IMR-90 (cell line): ENCODE data around the gene PKHD1. TPM values are rescaled to one million over a fixed set of nuclear protein-coding genes. Genes with fewer than 3 reads are reported as not detected.

Experiments
- ATAC-seq: fragments of 200-7000 bp; cut with Tn5 transposase; 2 replicates; pipeline ENCODE4 v1.9.1; 2020; ENCODE audit warnings: low read depth, mild to moderate bottlenecking, moderate library complexity
- BruUV-seq: library from RNA; stranded (reverse); fragments of 400-500 nt; replicated peaks from 2 replicates; lab custom pipeline; 2021; lab: Mats Ljungman, UMichigan
- CTCF ChIA-PET: fragments of 300-600 bp; formaldehyde crosslinking; extraction: SDS; loops from one replicate; lab custom pipeline; 2021; ENCODE audit warnings: antibody characterized with exemption; lab: Yijun Ruan, JAX
- POLR2A ChIA-PET: fragments of 300-600 bp; sonication (Branson Sonifier 250); formaldehyde crosslinking; loops from one replicate; lab custom pipeline; 2022; ENCODE audit warnings: antibody characterized with exemption; ENCODE audit not compliant: unreplicated experiment; lab: Charles Lee
- DNase-seq: peaks from one replicate; pipeline ENCODE4 v3.0.0; 2013
- H2AFZ ChIP-seq: replicated peaks from 2 replicates; pipeline ENCODE3; 2013; ENCODE audit warnings: low read length, mild to moderate bottlenecking; ENCODE audit not compliant: poor library complexity
- H2AK5ac ChIP-seq: 2 replicates; pipeline ENCODE4 v1.6.1; 2013; ENCODE audit warnings: low read depth, low read length, inconsistent platforms
- H2AK9ac ChIP-seq: replicated peaks from 2 replicates; pipeline ENCODE3; 2013; ENCODE audit warnings: mild to moderate bottlenecking, low read depth, low read length, moderate library complexity; ENCODE audit not compliant: poor library complexity
- H2BK120ac ChIP-seq: 2 replicates; pipeline ENCODE4 v1.6.1; 2013; ENCODE audit warnings: low read depth, low read length, inconsistent platforms
- H2BK15ac ChIP-seq: 3 replicates; pipeline ENCODE4 v1.6.1; 2013; ENCODE audit warnings: low read depth, low read length, inconsistent platforms
- H2BK20ac ChIP-seq: 2 replicates; pipeline ENCODE4 v1.6.1; 2013; ENCODE audit warnings: low read depth, mild to moderate bottlenecking, inconsistent platforms, low read length, moderate library complexity
- H2BK5ac ChIP-seq: 2 replicates; pipeline ENCODE4 v1.6.1; 2013; ENCODE audit warnings: mild to moderate bottlenecking, low read depth, low read length, inconsistent platforms; ENCODE audit not compliant: poor library complexity, severe bottlenecking
- H3K14ac ChIP-seq: replicated peaks from 2 replicates; pipeline ENCODE4 v1.6.1; 2013; ENCODE audit warnings: low read depth, low read length, inconsistent platforms
- H3K18ac ChIP-seq: 2 replicates; pipeline ENCODE4 v1.6.1; 2013; ENCODE audit warnings: low read depth, low read length, control low read depth
- H3K23ac ChIP-seq: 2 replicates; pipeline ENCODE4 v1.6.1; 2013; ENCODE audit warnings: low read depth, low read length, inconsistent platforms
- H3K27ac ChIP-seq: 2 replicates; pipeline ENCODE4 v1.5.1; 2013; ENCODE audit warnings: mild to moderate bottlenecking, control low read depth, low read length; ENCODE audit not compliant: insufficient read depth
- H3K27me3 ChIP-seq: 2 replicates; pipeline ENCODE4 v1.6.1; 2013; ENCODE audit warnings: low read length; ENCODE audit not compliant: control insufficient read depth, insufficient read depth
- H3K36me3 ChIP-seq: 2 replicates; pipeline ENCODE4 v1.6.1; 2013; ENCODE audit warnings: low read length, mixed read lengths; ENCODE audit not compliant: control insufficient read depth, insufficient read depth
- H3K4ac ChIP-seq: 2 replicates; pipeline ENCODE4 v1.6.1; 2013; ENCODE audit warnings: low read depth, low read length, inconsistent platforms
- H3K4me1 ChIP-seq: 2 replicates; pipeline ENCODE4 v1.6.1; 2013; ENCODE audit warnings: low read length, mixed read lengths; ENCODE audit not compliant: control insufficient read depth, insufficient read depth
- H3K4me2 ChIP-seq: 2 replicates; pipeline ENCODE4 v1.6.1; 2013; ENCODE audit warnings: low read depth, mild to moderate bottlenecking, control low read depth, low read length, moderate library complexity
- H3K4me3 ChIP-seq: 2 replicates; pipeline ENCODE4 v1.5.1; 2013; ENCODE audit warnings: low read depth, mild to moderate bottlenecking, control low read depth, low read length, moderate library complexity; ENCODE audit not compliant: insufficient read depth
- H3K56ac ChIP-seq: 2 replicates; pipeline ENCODE4 v1.6.1; 2013; ENCODE audit warnings: low read length, inconsistent platforms; ENCODE audit not compliant: insufficient read depth; ENCODE audit errors: extremely low read depth
- H3K79me1 ChIP-seq, 2 experiments: 2 replicates each; pipeline ENCODE4 v1.6.1; 2013; ENCODE audit warnings: low read length in 2 of 2, inconsistent platforms in 1 of 2, low read depth in 1 of 2
- H3K9ac ChIP-seq: 2 replicates; pipeline ENCODE4 v1.6.1; 2013; ENCODE audit warnings: low read depth, low read length, control low read depth
- H3K9me1 ChIP-seq: 2 replicates; pipeline ENCODE4 v1.6.1; 2013; ENCODE audit warnings: low read length, inconsistent platforms; ENCODE audit not compliant: insufficient read depth
- H3K9me3 ChIP-seq: 2 replicates; pipeline ENCODE4 v1.6.1; 2013; ENCODE audit warnings: low read length; ENCODE audit not compliant: control insufficient read depth, insufficient read depth
- H4K20me1 ChIP-seq: 2 replicates; pipeline ENCODE4 v1.6.1; 2013; ENCODE audit warnings: low read length, inconsistent platforms; ENCODE audit not compliant: insufficient read depth
- H4K5ac ChIP-seq: 2 replicates; pipeline ENCODE4 v1.6.1; 2013; ENCODE audit warnings: mild to moderate bottlenecking, low read depth, low read length, control low read depth
- H4K8ac ChIP-seq, 2 experiments: 2 replicates each; pipeline ENCODE4 v1.6.1; 2013; ENCODE audit warnings: low read depth in 2 of 2, low read length in 2 of 2, control low read depth in 1 of 2, inconsistent platforms in 1 of 2
- H4K91ac ChIP-seq: 2 replicates; pipeline ENCODE4 v1.6.1; 2013; ENCODE audit warnings: low read depth, low read length, inconsistent platforms; ENCODE audit not compliant: insufficient read depth
- BHLHE40 ChIP-seq: fragments of 150-350 bp; IDR thresholded peaks from 2 replicates; pipeline ENCODE4 v1.6.1; 2016; ENCODE audit warnings: mild to moderate bottlenecking, low read depth, low read length
- CEBPB ChIP-seq: IDR thresholded peaks from 2 replicates; pipeline ENCODE4 v1.6.1; 2012; ENCODE audit warnings: low read depth, low read length, improper control_type of control experiment
- CHD1 ChIP-seq: IDR thresholded peaks from 2 replicates; pipeline ENCODE4 v1.6.1; 2012; ENCODE audit warnings: low read depth, low read length, improper control_type of control experiment
- FOS ChIP-seq: fragments of 150-350 bp; IDR thresholded peaks from 2 replicates; pipeline ENCODE4 v1.6.1; 2016; ENCODE audit warnings: low read depth, low read length
- MAFK ChIP-seq: IDR thresholded peaks from 2 replicates; pipeline ENCODE4 v1.6.1; 2012; ENCODE audit warnings: low read depth, low read length, improper control_type of control experiment
- MAZ ChIP-seq: IDR thresholded peaks from 2 replicates; pipeline ENCODE4 v1.6.1; 2012; ENCODE audit warnings: low read depth, mild to moderate bottlenecking, low read length, improper control_type of control experiment, moderate library complexity, borderline replicate concordance
- NFE2L2 ChIP-seq: fragments of 150-350 bp; IDR thresholded peaks from 2 replicates; pipeline ENCODE4 v1.6.1; 2016; ENCODE audit warnings: low read depth, mild to moderate bottlenecking, low read length
- POLR2A ChIP-seq: IDR thresholded peaks from 2 replicates; pipeline ENCODE4 v1.6.1; 2012; ENCODE audit warnings: mild to moderate bottlenecking, low read depth, low read length
- RAD21 ChIP-seq: IDR thresholded peaks from 2 replicates; pipeline ENCODE4 v1.6.1; 2012; ENCODE audit warnings: low read length, improper control_type of control experiment
- RCOR1 ChIP-seq: IDR thresholded peaks from 2 replicates; pipeline ENCODE4 v1.6.1; 2012; ENCODE audit warnings: mild to moderate bottlenecking, low read length, improper control_type of control experiment; ENCODE audit not compliant: insufficient replicate concordance
- RFX5 ChIP-seq: IDR thresholded peaks from 2 replicates; pipeline ENCODE4 v1.8.0; 2012; ENCODE audit warnings: low read depth, mild to moderate bottlenecking, low read length, moderate library complexity
- dilution Hi-C: fragments of 300-500 bp; cut with HindIII; formaldehyde crosslinking; loops from one replicate; pipeline ENCODE4 v1.14.3; 2018; ENCODE audit warnings: low sequenced_read_pairs; ENCODE audit not compliant: unreplicated experiment
- in situ Hi-C: fragments of 300-500 bp; cut with MboI; formaldehyde crosslinking; loops from 3 replicates; pipeline ENCODE4 v1.14.3; 2019; ENCODE audit warnings: low sequenced_read_pairs, inconsistent platforms, mixed read lengths
- intact Hi-C: fragments of 100-400 bp; cut with micrococcal nuclease; formaldehyde crosslinking; loops from 2 replicates; pipeline ENCODE4 v1.10.0; 2022
- polyA plus RNA-seq, 3 experiments: library from polyadenylated mRNA; depleted of rRNA; stranded (reverse); fragments of >200 nt; gene quantifications; 2 replicates each; pipeline ENCODE4 v1.2.3, GENCODE V29; 2012; ENCODE audit warnings: low replicate concordance in 1 of 3
- total RNA-seq: library from RNA; depleted of rRNA; stranded (reverse); fragments of >200 nt; gene quantifications from 2 replicates; pipeline ENCODE4 v1.2.3, GENCODE V29; 2012
- TF ChIP-seq, protein P1 (sequence below): conservative IDR thresholded peaks from 2 replicates; pipeline ENCODE4 v1.5.1; 2012; ENCODE audit warnings: mild to moderate bottlenecking, low read depth, low read length, improper control_type of control experiment
- TF ChIP-seq, protein P2 (sequence below): fragments of 150-350 bp; IDR thresholded peaks from 2 replicates; pipeline ENCODE4 v1.6.1; 2017; ENCODE audit warnings: mild to moderate bottlenecking, antibody characterized with exemption, low read length, low read depth
- TF ChIP-seq, protein P3 (sequence below): fragments of 150-350 bp; IDR thresholded peaks from 2 replicates; pipeline ENCODE4 v1.6.1; 2016; ENCODE audit warnings: low read depth, mild to moderate bottlenecking, low read length, moderate library complexity, borderline replicate concordance

PKHD1 gene
- total and polyA plus RNA-seq, 2 of the 4 experiments (the other 2 are of a cell fraction) = not detected

DNA sequence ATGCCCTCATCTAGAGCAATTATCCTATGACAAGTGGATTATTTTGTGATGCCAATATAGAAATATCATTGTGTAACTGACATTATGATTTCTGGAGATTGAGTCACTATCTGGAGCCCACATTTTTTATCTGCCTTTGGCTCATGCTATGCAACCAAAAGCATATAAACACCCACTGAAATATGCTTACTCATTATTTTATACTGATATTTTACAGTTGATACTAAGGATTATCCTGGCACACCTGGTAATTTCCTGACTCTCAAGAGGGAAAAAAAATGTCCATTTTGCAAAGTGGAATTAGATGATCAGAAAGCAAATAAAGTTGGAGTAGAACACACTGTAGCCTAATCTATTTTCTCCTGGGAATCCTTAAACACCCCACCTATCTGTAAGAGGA is 154.5 kb downstream of the PKHD1 start:
- no peak overlapping the region for H4K8ac ChIP-seq
- no peak overlapping the region for H4K91ac ChIP-seq
- intact Hi-C loops = no loop called here
- no peak overlapping the region for H2AFZ ChIP-seq
- H2BK120ac ChIP-seq = no peak overlapping the region
- H3K4me3 ChIP-seq = no peak overlapping the region
- H3K18ac ChIP-seq = no peak overlapping the region
- H2BK5ac ChIP-seq = no peak overlapping the region
- H3K9me1 ChIP-seq = no peaks in the 10 kb centered on the region
- no peak for DNase-seq
- H3K4me2 ChIP-seq = no peak overlapping the region
- H3K27me3 ChIP-seq = no peaks in the 10 kb centered on the region
- H4K20me1 ChIP-seq = no peaks in the 10 kb centered on the region
- no peak overlapping the region for H3K23ac ChIP-seq
- H2AK9ac ChIP-seq = no peak overlapping the region
- H3K14ac ChIP-seq = no peak overlapping the region
- H2BK20ac ChIP-seq = no peak overlapping the region
- in situ Hi-C loops = no loop called here
- ChIA-PET POLR2A (no interaction called here), CTCF (no interaction called here)
- H3K36me3 ChIP-seq = no peaks in the 10 kb centered on the region
- dilution Hi-C loops = no loop called here
- ATAC-seq = no peak
- BruUV-seq = no TSS peak
- no peak overlapping the region for H3K56ac ChIP-seq
- H4K5ac ChIP-seq = no peak overlapping the region
- no peak overlapping the region for H3K4ac ChIP-seq
- H3K9me3 ChIP-seq = no peaks in the 10 kb centered on the region
- no peak overlapping the region for H2AK5ac ChIP-seq
- no peak overlapping the region for H3K27ac ChIP-seq
- H3K79me1 ChIP-seq = no peaks in the 10 kb centered on the region
- H3K9ac ChIP-seq = no peak overlapping the region
- TF ChIP-seq, protein P1, sequence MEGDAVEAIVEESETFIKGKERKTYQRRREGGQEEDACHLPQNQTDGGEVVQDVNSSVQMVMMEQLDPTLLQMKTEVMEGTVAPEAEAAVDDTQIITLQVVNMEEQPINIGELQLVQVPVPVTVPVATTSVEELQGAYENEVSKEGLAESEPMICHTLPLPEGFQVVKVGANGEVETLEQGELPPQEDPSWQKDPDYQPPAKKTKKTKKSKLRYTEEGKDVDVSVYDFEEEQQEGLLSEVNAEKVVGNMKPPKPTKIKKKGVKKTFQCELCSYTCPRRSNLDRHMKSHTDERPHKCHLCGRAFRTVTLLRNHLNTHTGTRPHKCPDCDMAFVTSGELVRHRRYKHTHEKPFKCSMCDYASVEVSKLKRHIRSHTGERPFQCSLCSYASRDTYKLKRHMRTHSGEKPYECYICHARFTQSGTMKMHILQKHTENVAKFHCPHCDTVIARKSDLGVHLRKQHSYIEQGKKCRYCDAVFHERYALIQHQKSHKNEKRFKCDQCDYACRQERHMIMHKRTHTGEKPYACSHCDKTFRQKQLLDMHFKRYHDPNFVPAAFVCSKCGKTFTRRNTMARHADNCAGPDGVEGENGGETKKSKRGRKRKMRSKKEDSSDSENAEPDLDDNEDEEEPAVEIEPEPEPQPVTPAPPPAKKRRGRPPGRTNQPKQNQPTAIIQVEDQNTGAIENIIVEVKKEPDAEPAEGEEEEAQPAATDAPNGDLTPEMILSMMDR = no peak
- TF ChIP-seq POLR2A = no peak
- TF ChIP-seq, protein P2, sequence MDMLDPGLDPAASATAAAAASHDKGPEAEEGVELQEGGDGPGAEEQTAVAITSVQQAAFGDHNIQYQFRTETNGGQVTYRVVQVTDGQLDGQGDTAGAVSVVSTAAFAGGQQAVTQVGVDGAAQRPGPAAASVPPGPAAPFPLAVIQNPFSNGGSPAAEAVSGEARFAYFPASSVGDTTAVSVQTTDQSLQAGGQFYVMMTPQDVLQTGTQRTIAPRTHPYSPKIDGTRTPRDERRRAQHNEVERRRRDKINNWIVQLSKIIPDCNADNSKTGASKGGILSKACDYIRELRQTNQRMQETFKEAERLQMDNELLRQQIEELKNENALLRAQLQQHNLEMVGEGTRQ = no peak
- TF ChIP-seq NFE2L2 = no peak
- TF ChIP-seq MAFK = no peak
- TF ChIP-seq RFX5 = no peak
- no peak for TF ChIP-seq RCOR1
- TF ChIP-seq FOS = no peak
- TF ChIP-seq RAD21 = no peak
- TF ChIP-seq, protein P3, sequence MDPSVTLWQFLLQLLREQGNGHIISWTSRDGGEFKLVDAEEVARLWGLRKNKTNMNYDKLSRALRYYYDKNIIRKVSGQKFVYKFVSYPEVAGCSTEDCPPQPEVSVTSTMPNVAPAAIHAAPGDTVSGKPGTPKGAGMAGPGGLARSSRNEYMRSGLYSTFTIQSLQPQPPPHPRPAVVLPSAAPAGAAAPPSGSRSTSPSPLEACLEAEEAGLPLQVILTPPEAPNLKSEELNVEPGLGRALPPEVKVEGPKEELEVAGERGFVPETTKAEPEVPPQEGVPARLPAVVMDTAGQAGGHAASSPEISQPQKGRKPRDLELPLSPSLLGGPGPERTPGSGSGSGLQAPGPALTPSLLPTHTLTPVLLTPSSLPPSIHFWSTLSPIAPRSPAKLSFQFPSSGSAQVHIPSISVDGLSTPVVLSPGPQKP = no peak
- no peak for TF ChIP-seq MAZ
- TF ChIP-seq CHD1 = no peak
- TF ChIP-seq CEBPB = no peak
- no peak for TF ChIP-seq BHLHE40
- H2BK15ac ChIP-seq = no peak overlapping the region
- no peaks in the 10 kb centered on the region for H3K4me1 ChIP-seq
